Glutamatergic neuron (in vitro differentiated cells): Measurements from ENCODE around the gene ANTXR2. TPM values are rescaled to one million over a fixed set of nuclear protein-coding genes. Genes with fewer than 3 reads are reported as not detected.

ENCODE experiments used
- DNase-seq: peaks from one replicate; pipeline ENCODE4 v3.0.0; 2022
- H3K27ac Mint-ChIP-seq: one replicate; pipeline ENCODE4 v1.8.0; 2020; ENCODE audit warnings: mild to moderate bottlenecking, mixed read lengths, inconsistent platforms; ENCODE audit not compliant: unreplicated experiment
- H3K27me3 Mint-ChIP-seq: one replicate; pipeline ENCODE4 v1.8.0; 2020; ENCODE audit warnings: mild to moderate bottlenecking, moderate library complexity, mixed read lengths, inconsistent platforms; ENCODE audit not compliant: unreplicated experiment
- H3K36me3 Mint-ChIP-seq: one replicate; pipeline ENCODE4 v1.8.0; 2020; ENCODE audit warnings: mild to moderate bottlenecking, mixed read lengths, inconsistent platforms; ENCODE audit not compliant: unreplicated experiment
- H3K4me1 Mint-ChIP-seq: one replicate; pipeline ENCODE4 v1.8.0; 2020; ENCODE audit warnings: mild to moderate bottlenecking, low read depth, mixed read lengths, inconsistent platforms; ENCODE audit not compliant: unreplicated experiment
- H3K4me3 Mint-ChIP-seq: one replicate; pipeline ENCODE4 v1.8.0; 2020; ENCODE audit warnings: mild to moderate bottlenecking, mixed read lengths, inconsistent platforms; ENCODE audit not compliant: unreplicated experiment
- H3K9me3 Mint-ChIP-seq: one replicate; pipeline ENCODE4 v1.8.0; 2020; ENCODE audit warnings: mild to moderate bottlenecking, moderate library complexity, mixed read lengths, inconsistent platforms; ENCODE audit not compliant: unreplicated experiment
- total RNA-seq: library from RNA; stranded (reverse); fragmentation: NEBNext Ultra II Directional; extraction: Animal tissue kit (Norgen Biotek cat#: 25700); gene quantifications from one replicate; pipeline ENCODE4 v1.2.1, GENCODE V29; 2021; ENCODE audit not compliant: unreplicated experiment
- TF ChIP-seq, protein P1 (sequence below): fragments of 200-600 bp; sonication (generic); IDR thresholded peaks from one replicate; pipeline ENCODE4 v1.5.0; 2021; ENCODE audit not compliant: partially characterized antibody, unreplicated experiment

The ANTXR2 gene
- total RNA-seq, 1 donor from 2014 or later, result 47.8 TPM

DNA sequence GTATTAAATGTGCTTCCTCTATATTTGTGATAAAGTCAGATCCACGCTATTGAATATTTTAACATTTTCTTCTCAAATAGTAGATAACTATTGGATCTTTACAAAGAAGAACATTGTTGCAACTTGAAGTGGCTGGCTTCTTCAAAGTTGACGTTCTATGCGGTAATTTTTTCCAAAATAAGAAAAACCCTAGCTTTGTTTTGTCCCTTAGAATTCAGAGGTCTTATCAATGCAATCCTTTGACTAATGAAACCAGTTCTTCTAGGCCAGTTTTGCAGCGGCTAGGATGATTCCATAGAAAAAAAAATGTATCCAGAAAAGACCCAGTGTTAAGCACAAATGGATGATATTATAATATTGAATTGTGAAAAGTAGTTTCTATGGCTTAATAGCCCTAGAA lies 89.6 kb downstream of the ANTXR2 start:
- no peak for DNase-seq
- peaks cover 9% of the 10 kb centered on the region for H3K4me1 Mint-ChIP-seq
- H3K9me3 Mint-ChIP-seq, result peaks cover 4% of the 10 kb centered on the region
- H3K27me3 Mint-ChIP-seq, result no peaks in the 10 kb centered on the region
- no peak overlapping the region for H3K27ac Mint-ChIP-seq
- H3K36me3 Mint-ChIP-seq, result peaks cover 4% of the 10 kb centered on the region
- TF ChIP-seq, protein P1, sequence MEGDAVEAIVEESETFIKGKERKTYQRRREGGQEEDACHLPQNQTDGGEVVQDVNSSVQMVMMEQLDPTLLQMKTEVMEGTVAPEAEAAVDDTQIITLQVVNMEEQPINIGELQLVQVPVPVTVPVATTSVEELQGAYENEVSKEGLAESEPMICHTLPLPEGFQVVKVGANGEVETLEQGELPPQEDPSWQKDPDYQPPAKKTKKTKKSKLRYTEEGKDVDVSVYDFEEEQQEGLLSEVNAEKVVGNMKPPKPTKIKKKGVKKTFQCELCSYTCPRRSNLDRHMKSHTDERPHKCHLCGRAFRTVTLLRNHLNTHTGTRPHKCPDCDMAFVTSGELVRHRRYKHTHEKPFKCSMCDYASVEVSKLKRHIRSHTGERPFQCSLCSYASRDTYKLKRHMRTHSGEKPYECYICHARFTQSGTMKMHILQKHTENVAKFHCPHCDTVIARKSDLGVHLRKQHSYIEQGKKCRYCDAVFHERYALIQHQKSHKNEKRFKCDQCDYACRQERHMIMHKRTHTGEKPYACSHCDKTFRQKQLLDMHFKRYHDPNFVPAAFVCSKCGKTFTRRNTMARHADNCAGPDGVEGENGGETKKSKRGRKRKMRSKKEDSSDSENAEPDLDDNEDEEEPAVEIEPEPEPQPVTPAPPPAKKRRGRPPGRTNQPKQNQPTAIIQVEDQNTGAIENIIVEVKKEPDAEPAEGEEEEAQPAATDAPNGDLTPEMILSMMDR, result no peak
- no peak overlapping the region for H3K4me3 Mint-ChIP-seq

DNA sequence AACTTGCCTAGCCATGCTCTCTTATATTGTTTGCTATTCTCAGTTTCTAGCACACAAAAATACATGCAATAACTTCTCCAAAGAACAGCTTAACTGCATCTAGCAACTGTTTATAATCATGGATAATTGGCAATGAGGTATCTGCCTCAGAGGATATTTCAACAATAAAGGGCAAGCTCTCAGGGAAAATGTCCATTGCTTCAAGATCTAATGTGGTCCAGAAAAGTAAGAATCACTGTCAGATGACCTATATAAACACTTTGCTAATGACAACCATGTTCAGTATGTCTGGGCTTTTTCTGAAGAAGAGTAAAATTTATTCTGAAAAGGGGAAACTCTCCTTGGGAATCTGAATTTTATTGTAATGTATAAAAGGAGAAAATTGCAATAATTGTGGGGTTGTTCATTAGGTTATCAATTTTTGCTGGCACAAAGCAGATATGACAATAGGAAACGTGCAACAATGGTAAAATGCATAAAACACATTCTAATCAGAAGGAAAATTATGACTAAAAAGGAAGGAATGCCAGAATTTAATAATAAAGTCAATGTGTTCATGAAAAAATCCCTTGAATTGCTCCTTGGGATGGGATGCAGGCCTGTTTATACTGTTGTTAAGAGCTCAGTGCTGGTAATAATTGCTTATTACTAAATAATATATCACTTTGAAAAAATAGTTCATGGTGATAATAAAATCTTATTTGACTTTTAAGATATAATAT lies 90.3 kb downstream of the ANTXR2 start:
- no peak for DNase-seq
- Mint-ChIP-seq H3K36me3 (peaks cover 4% of the 10 kb centered on the region), H3K27ac (no peak overlapping the region), H3K9me3 (peaks cover 4% of the 10 kb centered on the region), H3K27me3 (no peaks in the 10 kb centered on the region), H3K4me3 (no peak overlapping the region), H3K4me1 (peaks cover 7% of the 10 kb centered on the region)
- TF ChIP-seq, protein P1, result no peak

DNA sequence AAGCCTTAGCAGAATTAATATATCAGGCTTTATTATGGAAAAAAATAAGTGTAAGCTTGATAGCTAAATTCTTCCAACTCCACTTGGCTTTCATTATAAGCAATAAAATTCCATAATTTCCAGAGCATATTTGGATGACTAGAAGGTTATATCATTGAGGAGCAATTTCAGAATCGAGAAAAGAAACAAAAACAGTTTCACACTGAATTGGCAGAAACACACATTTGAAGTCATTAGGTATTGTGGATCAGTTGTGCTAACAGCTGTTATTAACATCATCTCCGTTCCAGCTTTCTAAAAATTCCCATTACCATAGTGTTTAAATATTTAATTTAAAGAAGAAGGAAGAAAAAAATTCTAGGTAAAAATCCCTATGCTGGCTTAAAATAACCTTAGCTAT lies 92.6 kb downstream of the ANTXR2 start:
- no peaks in the 10 kb centered on the region for H3K4me1 Mint-ChIP-seq
- H3K4me3 Mint-ChIP-seq, result no peak overlapping the region
- H3K36me3 Mint-ChIP-seq, result no peaks in the 10 kb centered on the region
- no peaks in the 10 kb centered on the region for H3K27me3 Mint-ChIP-seq
- H3K9me3 Mint-ChIP-seq, result no peaks in the 10 kb centered on the region
- TF ChIP-seq, protein P1, result no peak
- no peak overlapping the region for H3K27ac Mint-ChIP-seq
- no peak for DNase-seq

DNA sequence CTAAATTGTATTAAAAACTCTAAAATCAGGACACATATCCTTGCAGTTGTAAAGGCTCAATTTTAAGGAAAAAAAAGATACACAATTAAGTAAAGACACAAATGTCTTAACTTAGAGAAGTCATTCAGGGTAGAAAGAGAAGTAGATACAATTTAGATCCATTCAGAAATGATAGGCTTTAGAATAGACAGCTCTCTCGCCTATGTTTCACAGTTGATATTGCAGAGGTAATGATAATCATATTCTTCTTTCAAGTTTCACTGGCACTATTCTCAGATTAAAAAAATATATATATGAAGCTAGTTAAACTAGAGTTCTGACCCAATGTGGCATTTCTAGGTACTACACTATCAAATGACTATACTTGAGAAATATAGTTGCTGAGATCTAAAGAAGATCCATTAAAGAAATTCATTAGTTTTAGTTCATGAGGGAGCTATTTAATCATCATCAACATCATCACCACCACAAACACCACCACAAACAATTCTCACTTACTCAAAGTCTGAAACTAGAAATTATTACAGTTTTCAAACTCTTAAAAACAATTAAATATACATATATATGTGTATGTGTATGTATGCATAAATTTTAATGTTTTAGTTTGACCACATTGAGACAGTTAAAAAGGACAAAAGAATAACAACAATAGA lies 93.1 kb downstream of the ANTXR2 start:
- no peak overlapping the region for H3K4me3 Mint-ChIP-seq
- no peaks in the 10 kb centered on the region for H3K4me1 Mint-ChIP-seq
- TF ChIP-seq, protein P1, result no peak
- no peaks in the 10 kb centered on the region for H3K9me3 Mint-ChIP-seq
- no peak overlapping the region for H3K27ac Mint-ChIP-seq
- no peaks in the 10 kb centered on the region for H3K36me3 Mint-ChIP-seq
- no peak for DNase-seq
- H3K27me3 Mint-ChIP-seq, result no peaks in the 10 kb centered on the region
